SK-N-SH (cell line): ENCODE measurements around the gene RANGAP1. TPM values are rescaled to one million over a fixed set of nuclear protein-coding genes. Genes with fewer than 3 reads are reported as not detected.

ENCODE experiments used
- CTCF ChIA-PET: fragments of 300-600, 350-600 bp; formaldehyde crosslinking; extraction: SDS; loops from one replicate; lab custom pipeline; 2021; lab: Yijun Ruan, JAX
- POLR2A ChIA-PET: fragments of 350-600 bp; sonication (Branson Sonifier 250); formaldehyde crosslinking; extraction: SDS; loops from one replicate; lab custom pipeline; 2020; ENCODE audit warnings: antibody characterized with exemption, inconsistent platforms; lab: Yijun Ruan, JAX
- DNase-seq: peaks from one replicate; pipeline ENCODE4 v3.0.0; 2012
- H2AFZ ChIP-seq: fragments of 200-600 bp; sonication (generic); 2 replicates; pipeline ENCODE4 v1.8.1; 2016; ENCODE audit warnings: antibody characterized with exemption, mild to moderate bottlenecking, low read depth
- H3F3A ChIP-seq: fragments of 200-600 bp; sonication (generic); replicated peaks from 2 replicates; pipeline ENCODE3; 2016; ENCODE audit warnings: antibody characterized with exemption, mild to moderate bottlenecking; ENCODE audit not compliant: insufficient read depth
- H3K27ac ChIP-seq, 2 experiments: fragments of 200-500 bp in 1 of 2; fragments of 200-600 bp in 1 of 2; sonication (Bioruptor generic) in 1 of 2; sonication (generic), shearing (Covaris generic) in 1 of 2; 2 replicates each; pipeline versions ENCODE4 v1.5.1 to v1.6.1; 2014 to 2016; ENCODE audit warnings: low read depth in 2 of 2, inconsistent platforms in 1 of 2, low read length in 1 of 2, mild to moderate bottlenecking in 1 of 2, mixed read lengths in 1 of 2
- H3K27me3 ChIP-seq: fragments of 200-600 bp; sonication (generic), shearing (Covaris generic); 2 replicates; pipeline ENCODE4 v1.6.1; 2016; ENCODE audit warnings: mixed run types; ENCODE audit not compliant: insufficient read depth
- H3K36me3 ChIP-seq, 2 experiments: fragments of 200-500 bp in 1 of 2; fragments of 200-600 bp in 1 of 2; sonication (Bioruptor generic) in 1 of 2; sonication (generic) in 1 of 2; replicated peaks in 1 of 2; 2 replicates each; pipeline versions ENCODE3 to v1.5.1; 2014 to 2016; ENCODE audit warnings: low read length in 1 of 2, mild to moderate bottlenecking in 1 of 2; ENCODE audit not compliant: insufficient read depth in 2 of 2, control insufficient read depth in 1 of 2
- H3K4me1 ChIP-seq, 2 experiments: fragments of 200-500 bp in 1 of 2; fragments of 200-600 bp in 1 of 2; sonication (Bioruptor generic) in 1 of 2; sonication (generic), shearing (Covaris generic) in 1 of 2; 2 replicates each; pipeline versions ENCODE4 v1.5.1 to v1.6.1; 2014 to 2016; ENCODE audit warnings: low read depth in 1 of 2, low read length in 1 of 2, mixed run types in 1 of 2; ENCODE audit not compliant: insufficient read depth in 2 of 2, control insufficient read depth in 1 of 2
- H3K4me2 ChIP-seq: fragments of 200-600 bp; sonication (generic), shearing (Covaris generic); 2 replicates; pipeline ENCODE4 v1.6.1; 2017; ENCODE audit warnings: mixed run types
- H3K4me3 ChIP-seq, 2 experiments: fragments of 200-500 bp in 1 of 2; fragments of 200-600 bp in 1 of 2; sonication (Bioruptor generic) in 1 of 2; sonication (generic), shearing (Covaris generic) in 1 of 2; 2 replicates each; pipeline versions ENCODE4 v1.5.1 to v1.8.1; 2014 to 2016; ENCODE audit warnings: low read depth in 2 of 2, inconsistent platforms in 1 of 2, low read length in 1 of 2, mild to moderate bottlenecking in 1 of 2, mixed read lengths in 1 of 2, moderate library complexity in 1 of 2
- H3K79me2 ChIP-seq: fragments of 200-600 bp; sonication (generic); 2 replicates; pipeline ENCODE4 v1.8.1; 2017; ENCODE audit warnings: mild to moderate bottlenecking; ENCODE audit not compliant: insufficient read depth
- H3K9ac ChIP-seq: fragments of 200-600 bp; sonication (generic); 2 replicates; pipeline ENCODE4 v1.6.1; 2017; ENCODE audit warnings: mixed run types
- H3K9me2 ChIP-seq: fragments of 200-600 bp; sonication (generic); 2 replicates; pipeline ENCODE4 v1.6.1; 2017; ENCODE audit warnings: mixed run types
- H3K9me3 ChIP-seq: fragments of 200-600 bp; sonication (generic); 2 replicates; pipeline ENCODE4 v1.6.1; 2017; ENCODE audit warnings: mixed run types, mild to moderate bottlenecking, moderate library complexity
- H4K20me1 ChIP-seq: fragments of 200-600 bp; sonication (generic); 2 replicates; pipeline ENCODE4 v1.6.1; 2017; ENCODE audit warnings: mild to moderate bottlenecking, mixed run types; ENCODE audit not compliant: insufficient read depth
- CHD2 ChIP-seq: fragments of 150-350 bp; IDR thresholded peaks from 2 replicates; pipeline ENCODE4 v1.6.1; 2018; ENCODE audit warnings: low read length; ENCODE audit not compliant: partially characterized antibody
- EP300 ChIP-seq, 2 experiments: IDR thresholded peaks; 2 replicates each; pipeline versions ENCODE4 v1.4.0 to v1.6.1; 2012; ENCODE audit warnings: borderline replicate concordance in 1 of 2, low read depth in 1 of 2, low read length in 1 of 2
- EZH2phosphoT487 ChIP-seq: fragments of 200-600 bp; sonication (generic); IDR thresholded peaks from 2 replicates; pipeline ENCODE4 v1.6.1; 2017; ENCODE audit warnings: low read depth, mixed run types, mild to moderate bottlenecking, antibody characterized with exemption, moderate library complexity, borderline replicate concordance
- GABPA ChIP-seq: IDR thresholded peaks from 2 replicates; pipeline ENCODE4 v1.4.0; 2012; ENCODE audit warnings: low read depth, mild to moderate bottlenecking
- GATA2 ChIP-seq: sonication (generic); formaldehyde crosslinking; IDR thresholded peaks from 2 replicates; pipeline ENCODE4 v1.5.0; 2020; ENCODE audit warnings: mild to moderate bottlenecking, missing genetic modification reagents
- IRF3 ChIP-seq: fragments of 150-350 bp; IDR thresholded peaks from 2 replicates; pipeline ENCODE4 v1.6.1; 2016; ENCODE audit warnings: mild to moderate bottlenecking, low read depth, low read length
- JUND ChIP-seq: IDR thresholded peaks from 2 replicates; pipeline ENCODE4 v1.4.0; 2012
- MEF2A ChIP-seq: IDR thresholded peaks from 2 replicates; pipeline ENCODE4 v1.4.0; 2012; ENCODE audit warnings: low read depth, borderline replicate concordance
- MXI1 ChIP-seq: IDR thresholded peaks from 2 replicates; pipeline ENCODE4 v1.6.1; 2012; ENCODE audit warnings: mild to moderate bottlenecking, low read depth, low read length, improper control_type of control experiment
- RAD21 ChIP-seq: IDR thresholded peaks from 2 replicates; pipeline ENCODE4 v1.6.1; 2012; ENCODE audit warnings: mild to moderate bottlenecking, low read length
- RCOR1 ChIP-seq: fragments of 150-350 bp; IDR thresholded peaks from 2 replicates; pipeline ENCODE4 v1.6.1; 2017; ENCODE audit warnings: antibody characterized with exemption, low read length
- REST ChIP-seq: IDR thresholded peaks from 2 replicates; pipeline ENCODE4 v1.6.1; 2012; ENCODE audit warnings: mild to moderate bottlenecking, low read depth, low read length, moderate library complexity
- RFX5 ChIP-seq: IDR thresholded peaks from 2 replicates; pipeline ENCODE4 v1.6.1; 2012; ENCODE audit warnings: mild to moderate bottlenecking, improper control_type of control experiment, low read length
- RXRA ChIP-seq: IDR thresholded peaks from 2 replicates; pipeline ENCODE4 v1.4.0; 2012; ENCODE audit warnings: low read depth, mild to moderate bottlenecking, borderline replicate concordance
- SIN3A ChIP-seq: IDR thresholded peaks from 2 replicates; pipeline ENCODE4 v1.6.1; 2012; ENCODE audit warnings: low read depth, mild to moderate bottlenecking, low read length, moderate library complexity, borderline replicate concordance
- SMC3 ChIP-seq: IDR thresholded peaks from 2 replicates; pipeline ENCODE4 v1.6.1; 2012; ENCODE audit warnings: low read depth, low read length, improper control_type of control experiment
- TEAD4 ChIP-seq: IDR thresholded peaks from 2 replicates; pipeline ENCODE4 v1.4.0; 2012; ENCODE audit warnings: mild to moderate bottlenecking, borderline replicate concordance; ENCODE audit not compliant: insufficient read depth
- USF1 ChIP-seq: IDR thresholded peaks from 2 replicates; pipeline ENCODE4 v1.4.0; 2012; ENCODE audit warnings: low read depth, borderline replicate concordance
- YY1 ChIP-seq: IDR thresholded peaks from 2 replicates; pipeline ENCODE4 v1.4.0; 2012; ENCODE audit warnings: low read depth, mild to moderate bottlenecking
- WGBS: methylation state at CpG from one replicate; pipeline ENCODE4 v1.1.6; 2017; ENCODE audit warnings: low lambda C conversion rate; 5-methylcytosine and 5-hydroxymethylcytosine counted together
- polyA plus RNA-seq, 3 experiments: library from polyadenylated mRNA; depleted of rRNA; stranded (reverse); fragments of >200 nt; gene quantifications; 2 replicates each; pipeline ENCODE4 v1.2.3, GENCODE V29; 2012

Gene RANGAP1
- polyA plus RNA-seq, 1 of the 3 experiments (the other 2 are of a cell fraction), result 67.1 TPM

GRCh38 chr22:41274856-41275255, 11.1 kb downstream of the RANGAP1 start:
- Histone ChIP-seq H4K20me1 (no peaks in the 10 kb centered on the region), H3K36me3 (peaks cover 6 to 18% of the 10 kb centered on the region in 2 experiments), H3K9ac (no peak overlapping the region), H3K4me1 (no peaks in the 10 kb centered on the region), H3K27ac (no peak overlapping the region), H3F3A (no peaks in the 10 kb centered on the region), H3K9me2 (no peaks in the 10 kb centered on the region), H3K9me3 (no peaks in the 10 kb centered on the region), H3K4me3 (no peak overlapping the region), H3K4me2 (no peak overlapping the region), H2AFZ (no peak overlapping the region), H3K27me3 (no peaks in the 10 kb centered on the region), H3K79me2 (peaks cover 21% of the 10 kb centered on the region; the same call in 1 of the 2 replicates)
- ChIA-PET POLR2A (no interaction called here), CTCF (no interaction called here)
- WGBS, result 95% methylated on average over 4 of the region's 4 CpGs
- DNase-seq, result no peak
- no peak for TF ChIP-seq EP300 (IDR thresholded peaks at IDR 0.05; ENCODE audit: borderline replicate concordance in 1 of 2, low read depth in 1 of 2, low read length in 1 of 2)
- TF ChIP-seq RAD21, result no peak
- TF ChIP-seq GATA2, result no peak
- no peak for TF ChIP-seq CHD2
- no peak for TF ChIP-seq GABPA
- TF ChIP-seq RCOR1, result no peak
- no peak for TF ChIP-seq IRF3
- no peak for TF ChIP-seq MEF2A
- TF ChIP-seq RXRA, result no peak
- no peak for TF ChIP-seq SMC3
- no peak for TF ChIP-seq USF1
- no peak for TF ChIP-seq EZH2phosphoT487
- TF ChIP-seq MXI1, result no peak
- TF ChIP-seq YY1, result no peak
- TF ChIP-seq TEAD4, result no peak
- TF ChIP-seq RFX5, result no peak
- no peak for TF ChIP-seq SIN3A
- no peak for TF ChIP-seq REST
- TF ChIP-seq JUND, result no peak
